SK-N-SH (cell line): ENCODE measurements around the gene TMEM271. TPM values are rescaled to one million over a fixed set of nuclear protein-coding genes. Genes with fewer than 3 reads are reported as not detected.

ENCODE experiments used
- CTCF ChIA-PET: fragments of 300-600, 350-600 bp; formaldehyde crosslinking; extraction: SDS; loops from one replicate; lab custom pipeline; 2021; lab: Yijun Ruan, JAX
- POLR2A ChIA-PET: fragments of 350-600 bp; sonication (Branson Sonifier 250); formaldehyde crosslinking; extraction: SDS; loops from one replicate; lab custom pipeline; 2020; ENCODE audit warnings: antibody characterized with exemption, inconsistent platforms; lab: Yijun Ruan, JAX
- DNase-seq: peaks from one replicate; pipeline ENCODE4 v3.0.0; 2012
- H2AFZ ChIP-seq: fragments of 200-600 bp; sonication (generic); 2 replicates; pipeline ENCODE4 v1.8.1; 2016; ENCODE audit warnings: antibody characterized with exemption, mild to moderate bottlenecking, low read depth
- H3F3A ChIP-seq: fragments of 200-600 bp; sonication (generic); replicated peaks from 2 replicates; pipeline ENCODE3; 2016; ENCODE audit warnings: antibody characterized with exemption, mild to moderate bottlenecking; ENCODE audit not compliant: insufficient read depth
- H3K27ac ChIP-seq, 2 experiments: fragments of 200-500 bp in 1 of 2; fragments of 200-600 bp in 1 of 2; sonication (Bioruptor generic) in 1 of 2; sonication (generic), shearing (Covaris generic) in 1 of 2; 2 replicates each; pipeline versions ENCODE4 v1.5.1 to v1.6.1; 2014 to 2016; ENCODE audit warnings: low read depth in 2 of 2, inconsistent platforms in 1 of 2, low read length in 1 of 2, mild to moderate bottlenecking in 1 of 2, mixed read lengths in 1 of 2
- H3K27me3 ChIP-seq: fragments of 200-600 bp; sonication (generic), shearing (Covaris generic); 2 replicates; pipeline ENCODE4 v1.6.1; 2016; ENCODE audit warnings: mixed run types; ENCODE audit not compliant: insufficient read depth
- H3K36me3 ChIP-seq, 2 experiments: fragments of 200-500 bp in 1 of 2; fragments of 200-600 bp in 1 of 2; sonication (Bioruptor generic) in 1 of 2; sonication (generic) in 1 of 2; replicated peaks in 1 of 2; 2 replicates each; pipeline versions ENCODE3 to v1.5.1; 2014 to 2016; ENCODE audit warnings: low read length in 1 of 2, mild to moderate bottlenecking in 1 of 2; ENCODE audit not compliant: insufficient read depth in 2 of 2, control insufficient read depth in 1 of 2
- H3K4me1 ChIP-seq, 2 experiments: fragments of 200-500 bp in 1 of 2; fragments of 200-600 bp in 1 of 2; sonication (Bioruptor generic) in 1 of 2; sonication (generic), shearing (Covaris generic) in 1 of 2; 2 replicates each; pipeline versions ENCODE4 v1.5.1 to v1.6.1; 2014 to 2016; ENCODE audit warnings: low read depth in 1 of 2, low read length in 1 of 2, mixed run types in 1 of 2; ENCODE audit not compliant: insufficient read depth in 2 of 2, control insufficient read depth in 1 of 2
- H3K4me2 ChIP-seq: fragments of 200-600 bp; sonication (generic), shearing (Covaris generic); 2 replicates; pipeline ENCODE4 v1.6.1; 2017; ENCODE audit warnings: mixed run types
- H3K4me3 ChIP-seq, 2 experiments: fragments of 200-500 bp in 1 of 2; fragments of 200-600 bp in 1 of 2; sonication (Bioruptor generic) in 1 of 2; sonication (generic), shearing (Covaris generic) in 1 of 2; 2 replicates each; pipeline versions ENCODE4 v1.5.1 to v1.8.1; 2014 to 2016; ENCODE audit warnings: low read depth in 2 of 2, inconsistent platforms in 1 of 2, low read length in 1 of 2, mild to moderate bottlenecking in 1 of 2, mixed read lengths in 1 of 2, moderate library complexity in 1 of 2
- H3K79me2 ChIP-seq: fragments of 200-600 bp; sonication (generic); 2 replicates; pipeline ENCODE4 v1.8.1; 2017; ENCODE audit warnings: mild to moderate bottlenecking; ENCODE audit not compliant: insufficient read depth
- H3K9ac ChIP-seq: fragments of 200-600 bp; sonication (generic); 2 replicates; pipeline ENCODE4 v1.6.1; 2017; ENCODE audit warnings: mixed run types
- H3K9me2 ChIP-seq: fragments of 200-600 bp; sonication (generic); 2 replicates; pipeline ENCODE4 v1.6.1; 2017; ENCODE audit warnings: mixed run types
- H3K9me3 ChIP-seq: fragments of 200-600 bp; sonication (generic); 2 replicates; pipeline ENCODE4 v1.6.1; 2017; ENCODE audit warnings: mixed run types, mild to moderate bottlenecking, moderate library complexity
- H4K20me1 ChIP-seq: fragments of 200-600 bp; sonication (generic); 2 replicates; pipeline ENCODE4 v1.6.1; 2017; ENCODE audit warnings: mild to moderate bottlenecking, mixed run types; ENCODE audit not compliant: insufficient read depth
- CHD2 ChIP-seq: fragments of 150-350 bp; IDR thresholded peaks from 2 replicates; pipeline ENCODE4 v1.6.1; 2018; ENCODE audit warnings: low read length; ENCODE audit not compliant: partially characterized antibody
- ELF1 ChIP-seq: IDR thresholded peaks from 2 replicates; pipeline ENCODE4 v1.4.0; 2012
- EZH2phosphoT487 ChIP-seq: fragments of 200-600 bp; sonication (generic); IDR thresholded peaks from 2 replicates; pipeline ENCODE4 v1.6.1; 2017; ENCODE audit warnings: low read depth, mixed run types, mild to moderate bottlenecking, antibody characterized with exemption, moderate library complexity, borderline replicate concordance
- GATA2 ChIP-seq: sonication (generic); formaldehyde crosslinking; IDR thresholded peaks from 2 replicates; pipeline ENCODE4 v1.5.0; 2020; ENCODE audit warnings: mild to moderate bottlenecking, missing genetic modification reagents
- IRF3 ChIP-seq: fragments of 150-350 bp; IDR thresholded peaks from 2 replicates; pipeline ENCODE4 v1.6.1; 2016; ENCODE audit warnings: mild to moderate bottlenecking, low read depth, low read length
- JUND ChIP-seq: IDR thresholded peaks from 2 replicates; pipeline ENCODE4 v1.4.0; 2012
- MEF2A ChIP-seq: IDR thresholded peaks from 2 replicates; pipeline ENCODE4 v1.4.0; 2012; ENCODE audit warnings: low read depth, borderline replicate concordance
- MXI1 ChIP-seq: IDR thresholded peaks from 2 replicates; pipeline ENCODE4 v1.6.1; 2012; ENCODE audit warnings: mild to moderate bottlenecking, low read depth, low read length, improper control_type of control experiment
- POLR2AphosphoS5 ChIP-seq: IDR thresholded peaks from 2 replicates; pipeline ENCODE4 v1.6.1; 2012; ENCODE audit warnings: low read depth, low read length
- RCOR1 ChIP-seq: fragments of 150-350 bp; IDR thresholded peaks from 2 replicates; pipeline ENCODE4 v1.6.1; 2017; ENCODE audit warnings: antibody characterized with exemption, low read length
- RFX5 ChIP-seq: IDR thresholded peaks from 2 replicates; pipeline ENCODE4 v1.6.1; 2012; ENCODE audit warnings: mild to moderate bottlenecking, improper control_type of control experiment, low read length
- SMC3 ChIP-seq: IDR thresholded peaks from 2 replicates; pipeline ENCODE4 v1.6.1; 2012; ENCODE audit warnings: low read depth, low read length, improper control_type of control experiment
- TCF12 ChIP-seq: IDR thresholded peaks from 2 replicates; pipeline ENCODE4 v1.4.0; 2012
- USF1 ChIP-seq: IDR thresholded peaks from 2 replicates; pipeline ENCODE4 v1.4.0; 2012; ENCODE audit warnings: low read depth, borderline replicate concordance
- ZBTB33 ChIP-seq: IDR thresholded peaks from 2 replicates; pipeline ENCODE4 v1.4.0; 2012; ENCODE audit warnings: low read depth, borderline replicate concordance
- WGBS: methylation state at CpG from one replicate; pipeline ENCODE4 v1.1.6; 2017; ENCODE audit warnings: low lambda C conversion rate; 5-methylcytosine and 5-hydroxymethylcytosine counted together
- polyA plus RNA-seq, 3 experiments: library from polyadenylated mRNA; depleted of rRNA; stranded (reverse); fragments of >200 nt; gene quantifications; 2 replicates each; pipeline ENCODE4 v1.2.3, GENCODE V29; 2012

Gene TMEM271
- polyA plus RNA-seq, 1 of the 3 experiments (the other 2 are of a cell fraction) = not detected

GRCh38 chr4:535181-535923 is 40.7 kb downstream of the TMEM271 start (continued):
- TF ChIP-seq MEF2A = no peak
- TF ChIP-seq IRF3 = no peak
- TF ChIP-seq MXI1 = no peak
- TF ChIP-seq ELF1 = no peak
- TF ChIP-seq TCF12 = no peak
- TF ChIP-seq, all 33 proteins: peak for 0

- CTCF ChIA-PET = no interaction called here
These were observed 41.4 kb downstream of the TMEM271 start for GRCh38 chr4:534576-535151.

More at GRCh38 chr4:534576-535151, 41.4 kb downstream of the TMEM271 start:
- WGBS = 95% methylated on average over 21 of the region's 22 CpGs
- Histone ChIP-seq H4K20me1 (no peaks in the 10 kb centered on the region), H3K9me2 (no peaks in the 10 kb centered on the region), H3K4me3 (no peak overlapping the region), H3K27me3 (no peaks in the 10 kb centered on the region), H3K36me3 (peaks cover 11 to 83% of the 10 kb centered on the region in 2 experiments), H2AFZ (no peak overlapping the region), H3K4me2 (no peak overlapping the region), H3K9ac (no peak overlapping the region), H3K9me3 (no peaks in the 10 kb centered on the region), H3K4me1 (no peaks in the 10 kb centered on the region), H3K27ac (no peak overlapping the region), H3F3A (no peaks in the 10 kb centered on the region), H3K79me2 (no peaks in the 10 kb centered on the region)
- DNase-seq = no peak
- TF ChIP-seq SMC3 (no peak), RFX5 (no peak), CHD2 (no peak), ZBTB33 (no peak), GATA2 (CRISPR knock-in tag) (no peak), EZH2phosphoT487 (no peak), RCOR1 (no peak), POLR2AphosphoS5 (no peak), USF1 (no peak), TCF12 (no peak), JUND (no peak)
- POLR2A ChIA-PET = no interaction called here
